ENCODE results near the gene CEP131. TPM values are rescaled to one million over a fixed set of nuclear protein-coding genes. Genes with fewer than 3 reads are reported as not detected.

The CEP131 gene
- total RNA-seq, 2 donors from 2014 or later = 9.9 to 22.7 TPM

DNA sequence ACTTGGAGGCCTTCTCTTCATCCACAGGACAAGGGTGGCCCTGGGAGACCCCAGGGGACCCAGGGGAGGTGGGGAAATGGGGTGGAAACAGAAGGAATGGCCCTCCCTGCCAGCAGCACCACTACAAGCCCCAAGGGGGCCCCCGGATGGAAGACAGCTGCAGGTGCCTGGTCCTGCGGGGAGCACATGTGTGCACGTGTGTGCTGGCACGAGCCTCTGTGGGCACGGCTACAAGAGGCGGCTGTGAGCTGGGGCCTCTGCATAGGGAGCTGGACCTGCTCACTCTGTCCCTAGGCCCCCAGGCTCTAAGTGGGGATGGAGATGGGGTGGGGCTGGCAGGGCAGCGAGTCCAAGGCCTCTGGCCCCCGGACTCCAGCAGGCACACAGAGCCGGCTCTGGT, 43.5 kb downstream of the CEP131 start:
- Histone ChIP-seq H3K9me3 (no peaks in the 10 kb centered on the region), H3K36me3 (replicated peaks in 1 of 2; ENCODE audit: insufficient read depth in 1 of 2, low read depth in 2 of 2) (no peaks in the 10 kb centered on the region), H3K4me1 (no peaks in the 10 kb centered on the region), H3K27ac (no peak overlapping the region), H3K4me3 (no peak overlapping the region), H3K27me3 (no peaks in the 10 kb centered on the region)
- intact Hi-C loops (cut with DNase I) = no loop called here
- ATAC-seq (no peak), DNase-seq (no peak)
- no peak for TF ChIP-seq POLR2A (IDR thresholded peaks at IDR 0.05)
- TF ChIP-seq, protein P1, sequence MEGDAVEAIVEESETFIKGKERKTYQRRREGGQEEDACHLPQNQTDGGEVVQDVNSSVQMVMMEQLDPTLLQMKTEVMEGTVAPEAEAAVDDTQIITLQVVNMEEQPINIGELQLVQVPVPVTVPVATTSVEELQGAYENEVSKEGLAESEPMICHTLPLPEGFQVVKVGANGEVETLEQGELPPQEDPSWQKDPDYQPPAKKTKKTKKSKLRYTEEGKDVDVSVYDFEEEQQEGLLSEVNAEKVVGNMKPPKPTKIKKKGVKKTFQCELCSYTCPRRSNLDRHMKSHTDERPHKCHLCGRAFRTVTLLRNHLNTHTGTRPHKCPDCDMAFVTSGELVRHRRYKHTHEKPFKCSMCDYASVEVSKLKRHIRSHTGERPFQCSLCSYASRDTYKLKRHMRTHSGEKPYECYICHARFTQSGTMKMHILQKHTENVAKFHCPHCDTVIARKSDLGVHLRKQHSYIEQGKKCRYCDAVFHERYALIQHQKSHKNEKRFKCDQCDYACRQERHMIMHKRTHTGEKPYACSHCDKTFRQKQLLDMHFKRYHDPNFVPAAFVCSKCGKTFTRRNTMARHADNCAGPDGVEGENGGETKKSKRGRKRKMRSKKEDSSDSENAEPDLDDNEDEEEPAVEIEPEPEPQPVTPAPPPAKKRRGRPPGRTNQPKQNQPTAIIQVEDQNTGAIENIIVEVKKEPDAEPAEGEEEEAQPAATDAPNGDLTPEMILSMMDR (IDR thresholded peaks at IDR 0.05) = no peak
- 65 to 67% methylated on average over 5 to 6 of the region's 9 CpGs for WGBS, 2 donors

DNA sequence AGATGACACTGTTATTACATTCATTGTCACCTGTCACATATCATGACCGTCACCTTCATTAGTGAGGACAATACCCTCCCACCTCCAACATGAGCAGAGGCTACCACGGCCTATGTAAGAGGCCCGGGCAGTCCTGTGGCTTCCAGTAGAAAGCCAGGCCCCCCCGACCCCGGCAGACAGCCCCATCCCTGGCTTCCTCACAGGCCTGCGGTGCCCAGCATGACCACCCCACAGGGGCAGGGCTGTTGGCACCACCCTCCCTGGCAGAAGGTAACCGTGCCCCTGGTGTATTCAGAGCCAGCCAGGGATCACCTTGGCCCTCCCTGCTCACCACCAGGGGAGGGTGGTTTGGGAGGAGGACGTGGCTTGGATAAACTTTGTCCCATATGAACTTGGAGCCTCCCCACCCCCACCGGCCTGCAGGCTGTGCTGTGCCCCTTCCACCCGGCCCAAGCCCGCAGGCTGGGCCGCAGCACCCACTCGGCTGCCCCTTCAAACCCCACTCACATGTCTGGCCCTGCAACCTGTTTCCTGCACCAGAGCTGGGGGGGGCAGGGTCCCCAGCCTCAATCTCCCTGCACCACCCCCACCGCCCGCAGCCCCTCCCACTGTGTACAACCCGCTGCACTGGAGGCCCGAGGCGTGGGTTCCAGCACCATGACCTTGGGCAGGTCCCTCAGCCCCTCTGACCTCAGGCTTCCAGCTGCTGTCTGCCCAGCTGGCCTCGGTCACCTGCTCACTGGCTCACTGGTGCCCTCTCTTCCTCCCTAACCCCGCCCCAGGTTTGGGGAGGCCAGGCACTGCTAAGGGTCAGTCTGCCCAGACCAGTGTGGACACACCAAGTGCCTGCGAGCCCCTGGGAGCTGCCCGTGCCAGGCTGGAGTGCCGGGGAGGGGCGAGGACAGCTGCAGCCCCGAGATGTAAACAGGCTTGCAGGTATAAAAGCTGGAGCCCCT, 44.4 kb downstream of the CEP131 start:
- TF ChIP-seq, protein P1 (IDR thresholded peaks at IDR 0.05) = no peak
- no peak for TF ChIP-seq POLR2A (IDR thresholded peaks at IDR 0.05)
- H3K4me1 ChIP-seq = no peaks in the 10 kb centered on the region
- H3K4me3 ChIP-seq = no peak overlapping the region
- H3K27me3 ChIP-seq = no peaks in the 10 kb centered on the region
- no peaks in the 10 kb centered on the region for H3K36me3 ChIP-seq (replicated peaks in 1 of 2; ENCODE audit: insufficient read depth in 1 of 2, low read depth in 2 of 2)
- DNase-seq (no peak), ATAC-seq (no peak)
- 71 to 90% methylated on average over 4 to 25 of the region's 25 CpGs for WGBS, 2 donors
- no peaks in the 10 kb centered on the region for H3K9me3 ChIP-seq
- no peak overlapping the region for H3K27ac ChIP-seq
- intact Hi-C loops (cut with DNase I) = no loop called here

DNA sequence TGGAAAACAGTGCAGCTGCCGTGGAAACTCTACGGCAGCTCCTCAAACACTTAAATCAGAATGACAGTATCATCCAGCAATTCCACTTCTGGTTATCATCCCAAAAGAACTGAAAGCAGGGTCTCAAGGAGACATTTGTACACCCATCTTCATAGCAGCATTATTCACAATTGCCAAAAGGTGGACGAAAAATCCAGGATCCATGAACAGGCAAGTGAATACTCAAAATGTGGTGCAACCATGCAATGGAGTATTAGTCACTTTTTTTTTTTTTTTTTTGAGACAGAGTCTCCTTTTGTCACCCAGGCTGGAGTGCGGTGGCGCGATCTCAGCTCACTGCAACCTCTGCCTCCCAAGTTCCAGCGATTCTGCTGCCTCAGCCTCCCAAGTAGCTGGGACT, 46.1 kb downstream of the CEP131 start:
- intact Hi-C loops (cut with DNase I) = no loop called here
- H3K36me3 ChIP-seq (replicated peaks in 1 of 2; ENCODE audit: insufficient read depth in 1 of 2, low read depth in 2 of 2) = no peaks in the 10 kb centered on the region
- H3K4me3 ChIP-seq = no peak overlapping the region
- no peaks in the 10 kb centered on the region for H3K4me1 ChIP-seq
- no peaks in the 10 kb centered on the region for H3K27me3 ChIP-seq
- WGBS, 2 donors = 92 to 95% methylated on average over 7 of the region's 7 CpGs
- no peaks in the 10 kb centered on the region for H3K9me3 ChIP-seq
- no peak overlapping the region for H3K27ac ChIP-seq
- TF ChIP-seq, protein P1 (IDR thresholded peaks at IDR 0.05) = no peak
- TF ChIP-seq POLR2A (IDR thresholded peaks at IDR 0.05) = no peak
- DNase-seq = no peak
- ATAC-seq = no peak

DNA sequence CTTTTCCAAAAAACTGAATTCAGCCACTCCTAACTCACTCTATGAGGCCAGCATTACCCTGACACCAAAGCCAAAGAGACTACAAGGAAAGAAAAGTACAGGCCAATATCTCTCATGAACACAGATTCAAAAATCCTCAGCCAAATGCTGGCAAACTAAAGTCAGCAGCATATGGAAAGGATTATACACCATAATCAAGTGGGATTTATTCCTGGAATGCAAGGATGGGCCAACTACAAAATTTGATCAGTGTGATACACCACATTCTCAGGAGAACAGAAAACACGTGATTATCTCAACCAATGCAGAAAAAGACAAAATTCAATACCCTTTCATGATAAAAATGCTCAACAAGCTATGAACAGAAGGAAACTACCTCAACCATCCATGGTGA, 49.0 kb downstream of the CEP131 start:
- Histone ChIP-seq H3K4me3 (no peak overlapping the region), H3K27ac (no peak overlapping the region), H3K27me3 (no peaks in the 10 kb centered on the region), H3K4me1 (no peaks in the 10 kb centered on the region), H3K9me3 (no peaks in the 10 kb centered on the region), H3K36me3 (replicated peaks in 1 of 2; ENCODE audit: insufficient read depth in 1 of 2, low read depth in 2 of 2) (no peaks in the 10 kb centered on the region)
- intact Hi-C loops (cut with DNase I) = no loop called here
- WGBS, 2 donors = 83 to 90% methylated on average over 1 of the region's 1 CpG
- ATAC-seq (no peak), DNase-seq (no peak)
- TF ChIP-seq POLR2A (IDR thresholded peaks at IDR 0.05) = no peak
- TF ChIP-seq, protein P1 (IDR thresholded peaks at IDR 0.05) = no peak

Measured in body of pancreas (tissue), 4 donors.